WTC11 (cell line): ENCODE data around the gene IGSF11. TPM values are rescaled to one million over a fixed set of nuclear protein-coding genes. Genes with fewer than 3 reads are reported as not detected.
A peak's percentile ranks its signal among the peaks of the same experiment; 100 is the strongest.

Source experiments
- ATAC-seq: fragments of 200-7000 bp; cut with Tn5 transposase; 2 replicates; pipeline ENCODE4 v1.10.0; 2021; ENCODE audit warnings: mild to moderate bottlenecking, moderate library complexity
- CTCF ChIA-PET: fragments of 300-600 bp; sonication (Branson Sonifier 250); formaldehyde crosslinking; loops from one replicate; lab custom pipeline; 2021; ENCODE audit warnings: antibody characterized with exemption; lab: Charles Lee
- POLR2A ChIA-PET: fragments of 350-600 bp; sonication (Branson Sonifier 250); formaldehyde crosslinking; loops from one replicate; lab custom pipeline; 2021; ENCODE audit warnings: antibody characterized with exemption; lab: Charles Lee
- DNase-seq: peaks from one replicate; pipeline ENCODE4 v3.0.0; 2021; ENCODE audit warnings: low spot score
- H3K27ac Mint-ChIP-seq: 2 replicates; pipeline ENCODE4 v1.8.0; 2021; ENCODE audit warnings: mixed read lengths
- H3K27me3 Mint-ChIP-seq: 2 replicates; pipeline ENCODE4 v1.8.0; 2021; ENCODE audit warnings: low read depth, mild to moderate bottlenecking, moderate library complexity, mixed read lengths
- H3K36me3 Mint-ChIP-seq: 2 replicates; pipeline ENCODE4 v1.8.0; 2021; ENCODE audit warnings: mixed read lengths
- H3K4me1 Mint-ChIP-seq: 2 replicates; pipeline ENCODE4 v1.8.0; 2022; ENCODE audit warnings: mixed read lengths
- H3K4me3 Mint-ChIP-seq: 2 replicates; pipeline ENCODE4 v1.8.0; 2021; ENCODE audit warnings: mild to moderate bottlenecking, moderate library complexity, mixed read lengths
- H3K9me3 Mint-ChIP-seq: 2 replicates; pipeline ENCODE4 v1.8.0; 2021; ENCODE audit warnings: mixed read lengths
- E2F1 ChIP-seq: sonication (generic); formaldehyde crosslinking; IDR thresholded peaks from 2 replicates; pipeline ENCODE4 v1.8.0; 2022; ENCODE audit warnings: mild to moderate bottlenecking, missing genetic modification reagents
- ERG ChIP-seq: fragments of 250-450 bp; sonication (Bioruptor Pico); IDR thresholded peaks from 2 replicates; pipeline ENCODE4 v1.8.0; 2021; ENCODE audit warnings: mild to moderate bottlenecking
- ETV6 ChIP-seq: sonication (generic); formaldehyde crosslinking; IDR thresholded peaks from 2 replicates; pipeline ENCODE4 v1.8.1; 2022; ENCODE audit warnings: mild to moderate bottlenecking, missing genetic modification reagents
- HMGA2 ChIP-seq: fragments of 250-450 bp; sonication (Bioruptor Pico); IDR thresholded peaks from 2 replicates; pipeline ENCODE4 v1.4.0; 2021; ENCODE audit warnings: mild to moderate bottlenecking, moderate library complexity
- HMGXB4 ChIP-seq: sonication (generic); formaldehyde crosslinking; IDR thresholded peaks from 2 replicates; pipeline ENCODE4 v1.8.1; 2023; ENCODE audit warnings: mild to moderate bottlenecking, moderate library complexity, missing genetic modification reagents
- JAZF1 ChIP-seq: fragments of 250-450 bp; sonication (Bioruptor Pico); IDR thresholded peaks from 2 replicates; pipeline ENCODE4 v1.9.0; 2021; ENCODE audit warnings: moderate library complexity, mild to moderate bottlenecking, inconsistent platforms
- JUN ChIP-seq: sonication (generic); formaldehyde crosslinking; IDR thresholded peaks from 2 replicates; pipeline ENCODE4 v1.8.0; 2023; ENCODE audit warnings: mild to moderate bottlenecking, missing genetic modification reagents
- MAX ChIP-seq: sonication (generic); formaldehyde crosslinking; IDR thresholded peaks from 2 replicates; pipeline ENCODE4 v1.8.0; 2022; ENCODE audit warnings: mild to moderate bottlenecking, missing genetic modification reagents
- PRRX2 ChIP-seq: fragments of 250-450 bp; sonication (Bioruptor Pico); IDR thresholded peaks from 2 replicates; pipeline ENCODE4 v1.8.0; 2021; ENCODE audit warnings: mild to moderate bottlenecking
- USF1 ChIP-seq: sonication (generic); formaldehyde crosslinking; IDR thresholded peaks from 2 replicates; pipeline ENCODE4 v1.8.0; 2022; ENCODE audit warnings: mild to moderate bottlenecking, missing genetic modification reagents
- ZNF121 ChIP-seq: sonication (generic); formaldehyde crosslinking; IDR thresholded peaks from 2 replicates; pipeline ENCODE4 v1.8.0; 2023; ENCODE audit warnings: missing genetic modification reagents
- total RNA-seq: library from RNA; stranded (reverse); gene quantifications from 3 replicates; pipeline ENCODE4 v1.2.3, GENCODE V29; 2021
- TF ChIP-seq, protein P1 (sequence below): sonication (generic); formaldehyde crosslinking; IDR thresholded peaks from 2 replicates; pipeline ENCODE4 v1.8.0; 2023; ENCODE audit warnings: mild to moderate bottlenecking, missing genetic modification reagents
- TF ChIP-seq, protein P2 (sequence below): fragments of 250-450 bp; sonication (Bioruptor Pico); conservative IDR thresholded peaks from 2 replicates; pipeline ENCODE4 v1.9.0; 2021; ENCODE audit warnings: mild to moderate bottlenecking

The IGSF11 gene
- total RNA-seq, 1 experiment from 2014 or later = 1.6 TPM

DNA sequence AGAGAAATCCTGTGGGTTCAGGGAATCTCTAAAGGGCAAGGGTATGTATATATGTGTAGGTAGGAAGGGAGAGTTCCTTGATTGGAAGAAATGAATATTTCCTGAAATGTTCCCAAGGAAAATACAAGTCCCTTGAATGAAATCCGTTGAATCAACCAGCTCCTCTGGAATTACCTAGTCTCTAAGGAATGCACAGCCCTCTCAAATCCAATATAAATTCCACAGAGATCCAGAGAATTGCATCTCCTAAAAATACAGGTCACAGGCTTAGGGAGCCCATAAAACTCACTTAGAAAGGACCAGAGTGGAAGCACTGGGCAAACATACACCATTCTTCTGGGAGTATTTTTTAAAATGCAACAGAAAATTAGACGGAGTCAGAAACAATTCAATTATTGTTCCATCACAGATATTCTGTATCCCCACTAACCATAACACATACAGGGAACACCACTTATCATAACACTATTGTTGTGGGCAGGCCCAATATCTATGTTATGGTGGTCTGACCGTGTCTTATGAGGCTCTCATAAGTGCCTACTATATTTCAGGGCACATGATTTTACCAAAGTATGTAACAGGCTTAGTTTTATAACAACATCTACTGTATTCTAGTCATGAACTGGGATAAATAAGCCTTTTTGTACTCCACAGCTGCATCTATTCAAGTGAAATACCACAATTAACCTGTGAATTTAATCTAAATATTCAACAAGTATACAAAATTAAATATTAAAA, 43.7 kb downstream of the IGSF11 start:
- H3K36me3 Mint-ChIP-seq = no peaks in the 10 kb centered on the region
- H3K4me3 Mint-ChIP-seq = no peak overlapping the region
- TF ChIP-seq ZNF121 (CRISPR knock-in tag) (no peak), ERG (CRISPR knock-in tag) (no peak), JAZF1 (CRISPR knock-in tag) (no peak), E2F1 (CRISPR knock-in tag) (no peak), USF1 (CRISPR knock-in tag) (no peak), PRRX2 (CRISPR knock-in tag) (no peak), ETV6 (CRISPR knock-in tag) (no peak), HMGXB4 (CRISPR knock-in tag) (no peak), HMGA2 (CRISPR knock-in tag) (no peak)
- TF ChIP-seq, protein P1, sequence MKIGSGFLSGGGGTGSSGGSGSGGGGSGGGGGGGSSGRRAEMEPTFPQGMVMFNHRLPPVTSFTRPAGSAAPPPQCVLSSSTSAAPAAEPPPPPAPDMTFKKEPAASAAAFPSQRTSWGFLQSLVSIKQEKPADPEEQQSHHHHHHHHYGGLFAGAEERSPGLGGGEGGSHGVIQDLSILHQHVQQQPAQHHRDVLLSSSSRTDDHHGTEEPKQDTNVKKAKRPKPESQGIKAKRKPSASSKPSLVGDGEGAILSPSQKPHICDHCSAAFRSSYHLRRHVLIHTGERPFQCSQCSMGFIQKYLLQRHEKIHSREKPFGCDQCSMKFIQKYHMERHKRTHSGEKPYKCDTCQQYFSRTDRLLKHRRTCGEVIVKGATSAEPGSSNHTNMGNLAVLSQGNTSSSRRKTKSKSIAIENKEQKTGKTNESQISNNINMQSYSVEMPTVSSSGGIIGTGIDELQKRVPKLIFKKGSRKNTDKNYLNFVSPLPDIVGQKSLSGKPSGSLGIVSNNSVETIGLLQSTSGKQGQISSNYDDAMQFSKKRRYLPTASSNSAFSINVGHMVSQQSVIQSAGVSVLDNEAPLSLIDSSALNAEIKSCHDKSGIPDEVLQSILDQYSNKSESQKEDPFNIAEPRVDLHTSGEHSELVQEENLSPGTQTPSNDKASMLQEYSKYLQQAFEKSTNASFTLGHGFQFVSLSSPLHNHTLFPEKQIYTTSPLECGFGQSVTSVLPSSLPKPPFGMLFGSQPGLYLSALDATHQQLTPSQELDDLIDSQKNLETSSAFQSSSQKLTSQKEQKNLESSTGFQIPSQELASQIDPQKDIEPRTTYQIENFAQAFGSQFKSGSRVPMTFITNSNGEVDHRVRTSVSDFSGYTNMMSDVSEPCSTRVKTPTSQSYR (CRISPR knock-in tag) = no peak
- TF ChIP-seq, protein P2, sequence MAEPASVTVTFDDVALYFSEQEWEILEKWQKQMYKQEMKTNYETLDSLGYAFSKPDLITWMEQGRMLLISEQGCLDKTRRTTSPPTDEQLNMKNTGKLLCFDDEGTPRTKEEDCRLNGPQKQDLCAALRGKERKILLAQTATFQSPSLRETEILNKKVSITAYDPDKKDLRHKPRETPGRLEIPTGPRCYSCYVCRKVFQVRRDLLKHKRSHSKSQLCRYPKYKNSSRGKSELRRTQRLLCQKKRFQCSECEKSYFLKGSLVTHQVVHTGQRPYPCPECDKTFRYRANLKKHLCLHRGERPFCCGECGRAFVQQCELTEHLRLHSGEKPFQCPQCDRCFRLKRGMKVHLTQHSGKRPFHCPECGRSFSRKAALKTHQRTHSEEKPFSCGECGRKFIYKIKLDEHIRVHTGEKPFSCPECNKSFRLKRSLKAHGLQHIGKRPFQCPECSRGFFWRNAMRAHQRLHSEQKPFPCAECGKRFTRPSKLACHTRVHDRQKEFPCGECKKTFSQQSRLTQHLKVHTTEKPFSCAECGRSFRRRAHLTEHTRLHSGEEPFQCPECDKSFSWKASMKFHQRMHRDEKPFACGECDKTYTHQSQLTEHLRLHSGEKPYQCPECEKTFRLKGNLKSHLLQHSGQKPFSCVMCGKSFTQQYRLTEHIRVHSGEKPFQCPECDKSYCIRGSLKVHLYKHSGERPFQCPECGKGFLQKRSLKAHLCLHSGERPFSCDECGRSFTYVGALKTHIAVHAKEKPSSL (CRISPR knock-in tag) = no peak
- no peak for DNase-seq
- H3K27me3 Mint-ChIP-seq = no peaks in the 10 kb centered on the region; the same call in 1 of the 2 replicates
- no peak overlapping the region for H3K27ac Mint-ChIP-seq
- H3K9me3 Mint-ChIP-seq = no peaks in the 10 kb centered on the region
- H3K4me1 Mint-ChIP-seq = peaks cover 63% of the 10 kb centered on the region
- CTCF ChIA-PET = no interaction called here
- no peak for ATAC-seq
- POLR2A ChIA-PET = no interaction called here

DNA sequence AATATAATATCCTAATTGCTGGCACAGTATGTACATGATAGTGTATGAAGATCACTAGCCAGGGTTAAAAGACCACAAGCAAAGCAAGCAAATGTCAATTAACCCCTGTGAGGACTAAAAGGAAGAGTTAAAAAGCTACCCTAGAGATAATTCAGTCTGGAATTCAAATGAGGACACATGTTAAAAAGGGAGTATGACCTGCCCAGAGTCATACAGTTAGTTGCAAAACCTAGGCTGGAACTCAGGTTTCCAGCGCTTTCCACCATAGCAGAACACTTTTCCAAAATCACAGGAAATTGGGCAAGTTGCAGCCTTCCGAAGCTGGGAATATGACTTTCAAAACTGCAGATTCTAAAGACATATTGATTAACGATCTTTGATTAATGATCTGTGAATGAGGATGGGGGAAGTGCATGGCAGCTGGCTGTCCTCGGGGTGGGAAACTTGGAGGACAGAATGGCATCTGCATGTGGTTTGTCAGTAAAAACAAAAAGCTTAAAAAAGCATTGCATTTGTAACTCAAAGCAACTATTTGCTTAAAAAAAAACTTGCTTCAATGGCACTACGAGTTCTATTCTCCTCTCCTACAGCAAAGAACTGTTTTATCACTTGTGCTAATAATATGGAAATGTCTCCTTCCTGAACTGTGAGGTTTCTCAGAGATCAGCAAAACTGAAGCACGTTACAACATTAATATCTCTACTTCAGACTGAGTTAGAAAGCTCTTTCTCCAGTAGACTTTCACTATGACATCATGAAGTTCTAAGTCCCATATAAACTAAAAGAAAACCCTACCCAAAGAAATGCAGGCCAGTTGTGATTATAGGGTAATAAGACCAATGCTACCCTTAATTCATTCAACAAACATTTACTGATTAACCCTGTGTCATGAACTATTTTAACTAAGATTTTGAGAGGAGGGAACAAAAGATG, 46.2 kb downstream of the IGSF11 start:
- Mint-ChIP-seq H3K27ac (peak overlapping the region; percentile 50), H3K9me3 (no peaks in the 10 kb centered on the region), H3K36me3 (no peaks in the 10 kb centered on the region), H3K4me1 (peaks cover 69% of the 10 kb centered on the region), H3K4me3 (peak overlapping the region; percentile 49), H3K27me3 (no peaks in the 10 kb centered on the region; the same call in 1 of the 2 replicates)
- TF ChIP-seq JUN (no peak), MAX (CRISPR knock-in tag) (peak; percentile 28; the same call in 1 of the 2 replicates)
- ChIA-PET POLR2A (no interaction called here), CTCF (interaction anchor here (1.3 to 2.3 kb wide), 3 partner anchors 46 to 106 kb away, joined by 4 to 13 read pairs (median 5); partner anchors contain the start of gene IGSF11)
- DNase-seq = no peak
- ATAC-seq = no peak
